Uterus (tissue), 2 donors: Measurements from ENCODE around the gene MIEF1.

ENCODE experiments used
- CTCF ChIP-seq, 4 experiments: fragments of 200-600 bp in 2 of 4; fragments of 450-650 bp in 2 of 4; sonication (generic) in 2 of 4; IDR thresholded peaks; one replicate each; pipeline ENCODE4 v1.5.1; 2016 to 2019; ENCODE audit warnings: antibody characterized with exemption in 4 of 4, mild to moderate bottlenecking in 2 of 4, moderate library complexity in 1 of 4
- POLR2A ChIP-seq, 2 donors: fragments of 450-650 bp; IDR thresholded peaks; one replicate each; pipeline ENCODE4 v1.6.1; 2016; ENCODE audit warnings: antibody characterized with exemption in 2 of 2, mild to moderate bottlenecking in 1 of 2, moderate library complexity in 1 of 2

- TF ChIP-seq CTCF (IDR thresholded peaks at IDR 0.05) (no peak), POLR2A (IDR thresholded peaks at IDR 0.05) (no peak)
These were observed 49.4 kb upstream of the MIEF1 start for GRCh38 chr22:39452740-39453040.
